Loucy (cell line): ENCODE measurements around the gene MAST4.

Experiments used
- H2AFZ ChIP-seq: fragments of 200-600 bp; sonication (generic); 2 replicates; pipeline ENCODE4 v1.6.0; 2016; ENCODE audit warnings: antibody characterized with exemption, mild to moderate bottlenecking, low read length, moderate library complexity
- H3F3A ChIP-seq: fragments of 200-600 bp; 2 replicates; pipeline ENCODE4 v1.6.0; 2016; ENCODE audit warnings: antibody characterized with exemption, low read depth, mild to moderate bottlenecking
- H3K27me3 ChIP-seq: fragments of 200-600 bp; sonication (generic); 2 replicates; pipeline ENCODE4 v1.6.1; 2014; ENCODE audit warnings: low read length, mild to moderate bottlenecking; ENCODE audit not compliant: insufficient read depth, poor library complexity, severe bottlenecking
- H3K36me3 ChIP-seq: fragments of 200-600 bp; sonication (generic); 2 replicates; pipeline ENCODE4 v1.6.1; 2016; ENCODE audit warnings: low read length; ENCODE audit not compliant: insufficient read depth
- H3K4me1 ChIP-seq: fragments of 200-600 bp; sonication (generic); 2 replicates; pipeline ENCODE4 v1.5.1; 2014; ENCODE audit warnings: low read length, mild to moderate bottlenecking; ENCODE audit not compliant: insufficient read depth, poor library complexity, severe bottlenecking
- H3K4me2 ChIP-seq: fragments of 200-600 bp; sonication (generic); 2 replicates; pipeline ENCODE4 v1.6.0; 2014; ENCODE audit warnings: antibody characterized with exemption, low read length, low read depth, mild to moderate bottlenecking; ENCODE audit not compliant: poor library complexity, severe bottlenecking
- H3K4me3 ChIP-seq: fragments of 200-600 bp; sonication (generic); 2 replicates; pipeline ENCODE4 v1.5.1; 2014; ENCODE audit warnings: low read length, mild to moderate bottlenecking, mixed read lengths; ENCODE audit not compliant: poor library complexity, severe bottlenecking
- H3K79me2 ChIP-seq: fragments of 200-600 bp; sonication (generic); 2 replicates; pipeline ENCODE4 v1.6.1; 2014; ENCODE audit warnings: low read length; ENCODE audit not compliant: insufficient read depth
- H3K9ac ChIP-seq: fragments of 200-600 bp; sonication (generic); 2 replicates; pipeline ENCODE4 v1.6.0; 2014; ENCODE audit warnings: mild to moderate bottlenecking, low read depth, low read length, moderate library complexity; ENCODE audit not compliant: poor library complexity, severe bottlenecking
- H3K9me2 ChIP-seq: fragments of 200-600 bp; sonication (generic); replicated peaks from 2 replicates; pipeline ENCODE4 v1.6.1; 2016; ENCODE audit warnings: low read depth, low read length, mixed read lengths
- H3K9me3 ChIP-seq: fragments of 200-600 bp; sonication (generic); 2 replicates; pipeline ENCODE4 v1.6.1; 2014; ENCODE audit warnings: mild to moderate bottlenecking, antibody characterized with exemption, low read length, low read depth; ENCODE audit not compliant: insufficient read depth
- H4K20me1 ChIP-seq: fragments of 200-600 bp; sonication (generic); 2 replicates; pipeline ENCODE4 v1.6.0; 2014; ENCODE audit warnings: antibody characterized with exemption, low read length, mild to moderate bottlenecking; ENCODE audit not compliant: insufficient read depth, poor library complexity, severe bottlenecking
- CTCF ChIP-seq: fragments of 200-600 bp; sonication (generic); conservative IDR thresholded peaks from 2 replicates; pipeline ENCODE4 v1.5.1; 2014; ENCODE audit warnings: mild to moderate bottlenecking, antibody characterized with exemption, low read length
- EZH2phosphoT487 ChIP-seq: fragments of 200-600 bp; IDR thresholded peaks from 2 replicates; pipeline ENCODE4 v1.6.1; 2018; ENCODE audit warnings: antibody characterized with exemption, mild to moderate bottlenecking, moderate library complexity, borderline replicate concordance

MAST4 gene

GRCh38 chr5:66743344-66743743 lies 147.2 kb downstream of the MAST4 start:
- Histone ChIP-seq H3K4me3 (no peak overlapping the region), H4K20me1 (no peaks in the 10 kb centered on the region), H3K9ac (no peak overlapping the region), H3K36me3 (no peaks in the 10 kb centered on the region), H3F3A (no peaks in the 10 kb centered on the region), H3K79me2 (no peaks in the 10 kb centered on the region), H2AFZ (no peak overlapping the region), H3K4me2 (no peak overlapping the region), H3K9me3 (no peaks in the 10 kb centered on the region), H3K9me2 (no peaks in the 10 kb centered on the region), H3K27me3 (no peaks in the 10 kb centered on the region), H3K4me1 (no peaks in the 10 kb centered on the region)
- TF ChIP-seq CTCF, result no peak
- no peak for TF ChIP-seq EZH2phosphoT487

- TF ChIP-seq CTCF (no peak), EZH2phosphoT487 (no peak)
- Histone ChIP-seq H4K20me1 (no peaks in the 10 kb centered on the region), H3K4me1 (no peaks in the 10 kb centered on the region), H3K9me3 (no peaks in the 10 kb centered on the region), H3K4me2 (no peak overlapping the region), H3K9me2 (no peaks in the 10 kb centered on the region), H3K4me3 (no peak overlapping the region), H3K9ac (no peak overlapping the region), H3F3A (no peaks in the 10 kb centered on the region), H3K36me3 (no peaks in the 10 kb centered on the region), H3K27me3 (no peaks in the 10 kb centered on the region), H2AFZ (no peak overlapping the region), H3K79me2 (no peaks in the 10 kb centered on the region)
Measured at GRCh38 chr5:66744040-66744439, 147.8 kb downstream of the MAST4 start.

GRCh38 chr5:66745297-66745696 lies 149.1 kb downstream of the MAST4 start:
- Histone ChIP-seq H3K9me2 (no peaks in the 10 kb centered on the region), H3K79me2 (no peaks in the 10 kb centered on the region), H3K9ac (no peak overlapping the region), H3F3A (no peaks in the 10 kb centered on the region), H3K9me3 (no peaks in the 10 kb centered on the region), H3K4me1 (no peaks in the 10 kb centered on the region), H3K36me3 (no peaks in the 10 kb centered on the region), H3K4me2 (no peak overlapping the region), H4K20me1 (no peaks in the 10 kb centered on the region), H3K4me3 (no peak overlapping the region), H2AFZ (no peak overlapping the region), H3K27me3 (no peaks in the 10 kb centered on the region)
- TF ChIP-seq CTCF, result no peak
- no peak for TF ChIP-seq EZH2phosphoT487
